Upper lobe of left lung (tissue), 6 donors: Measurements from ENCODE around the gene CDR2L. TPM values are rescaled to one million over a fixed set of nuclear protein-coding genes. Genes with fewer than 3 reads are reported as not detected.
"Not testable (repeated sequence)": the region's sequence is repeated elsewhere in the genome, so short reads cannot be mapped to it uniquely, and the experiment has no call there.

Experiments
- ATAC-seq, 2 donors: fragments of 200-7000 bp; cut with Tn5 transposase; one replicate each; pipeline ENCODE4 v1.9.1; 2022; ENCODE audit warnings: mild to moderate bottlenecking in 2 of 2, moderate library complexity in 2 of 2; ENCODE audit not compliant: low FRiP score in 2 of 2
- DNase-seq, 2 donors: peaks; one replicate each; pipeline ENCODE4 v3.0.0-alpha.2; 2019 to 2020
- H3K27ac ChIP-seq, 4 donors: fragments of 200-600 bp; sonication (generic); one replicate each; pipeline ENCODE4 v1.5.1; 2016 to 2019
- H3K27me3 ChIP-seq, 4 donors: fragments of 200-600 bp; sonication (generic); one replicate each; pipeline ENCODE4 v1.5.1; 2017 to 2019
- H3K36me3 ChIP-seq, 4 donors: fragments of 200-600 bp; sonication (generic); one replicate each; pipeline ENCODE4 v1.5.1; 2016 to 2019
- H3K4me1 ChIP-seq, 4 donors: fragments of 200-600 bp; sonication (generic); one replicate each; pipeline ENCODE4 v1.5.1; 2018 to 2019
- H3K4me3 ChIP-seq, 4 donors: fragments of 200-600 bp; sonication (generic); one replicate each; pipeline ENCODE4 v1.5.1; 2017 to 2019; ENCODE audit warnings: mild to moderate bottlenecking in 2 of 4, moderate library complexity in 1 of 4
- H3K9me3 ChIP-seq, 4 donors: fragments of 200-600 bp; sonication (generic); one replicate each; pipeline ENCODE4 v1.5.1; 2018 to 2019
- CTCF ChIP-seq, 6 experiments: fragments of 450-650 bp in 4 of 6; fragments of 200-600 bp in 2 of 6; sonication (generic) in 2 of 6; IDR thresholded peaks; one replicate each; pipeline ENCODE4 v1.5.1; 2016 to 2019; ENCODE audit warnings: antibody characterized with exemption in 6 of 6
- EP300 ChIP-seq, 4 donors: sonication (generic); formaldehyde crosslinking; IDR thresholded peaks; one replicate each; pipeline ENCODE4 v1.5.1; 2017; ENCODE audit warnings: antibody characterized with exemption in 4 of 4, control low read depth in 2 of 4
- POLR2A ChIP-seq, 4 donors: fragments of 450-650 bp; IDR thresholded peaks; one replicate each; pipeline ENCODE4 v1.5.1; 2016 to 2017; ENCODE audit warnings: antibody characterized with exemption in 4 of 4, mild to moderate bottlenecking in 2 of 4
- POLR2AphosphoS5 ChIP-seq, 2 donors: sonication (generic); formaldehyde crosslinking; IDR thresholded peaks; one replicate each; pipeline ENCODE4 v1.5.1; 2017; ENCODE audit warnings: antibody characterized with exemption in 2 of 2
- WGBS, 2 donors: methylation state at CpG; one replicate each; pipeline ENCODE4 v1.1.5; 2017 to 2018; 5-methylcytosine and 5-hydroxymethylcytosine counted together
- total RNA-seq, 6 donors: library from RNA; depleted of rRNA in 4 of 6; stranded (reverse); fragments of >200 nt in 4 of 6; gene quantifications; one replicate each; pipeline versions ENCODE4 v1.1.0 to v1.2.1, GENCODE V29; 2016 to 2021
- donor health status: DM: no; HTN: no; CAD: no; lungs with moderate emphysema.
- donor health status: DM: no; HTN: yes; CAD: no; lungs with severe emphysema.

The CDR2L gene
- total RNA-seq, 6 donors from 2014 or later = 15.6 to 48.8 (median 24.7) TPM

GRCh38 chr17:75024686-75025397 lies 37.4 kb downstream of the CDR2L start:
- H3K36me3 ChIP-seq = peaks cover 10 to 28% (median 24%) of the 10 kb centered on the region in 4 donors
- H3K9me3 ChIP-seq = no peaks in the 10 kb centered on the region
- H3K4me3 ChIP-seq = no peak overlapping the region
- H3K27ac ChIP-seq = no peak overlapping the region
- H3K4me1 ChIP-seq = peaks cover 0 to 7% (median 0%) of the 10 kb centered on the region in 4 donors
- no peaks in the 10 kb centered on the region for H3K27me3 ChIP-seq
- WGBS, 2 donors = 66 to 74% methylated on average over 10 of the region's 10 CpGs
- no peak for DNase-seq
- TF ChIP-seq CTCF (IDR thresholded peaks at IDR 0.05) = no peak
- no peak for TF ChIP-seq POLR2AphosphoS5 (IDR thresholded peaks at IDR 0.05)
- no peak for TF ChIP-seq POLR2A (IDR thresholded peaks at IDR 0.05)
- no peak for TF ChIP-seq EP300 (IDR thresholded peaks at IDR 0.05)
- ATAC-seq = no peak

- not testable (repeated sequence) for H3K9me3 ChIP-seq, H3K4me1 ChIP-seq, ATAC-seq, H3K27me3 ChIP-seq, H3K27ac ChIP-seq, DNase-seq, H3K4me3 ChIP-seq
- 62 to 72% methylated on average over 6 to 9 of the region's 9 CpGs for WGBS, 2 donors
- H3K36me3 ChIP-seq = peaks cover 10 to 25% (median 22%) of the 10 kb centered on the region in 4 donors
Observed at GRCh38 chr17:75025398-75025734, 37.9 kb downstream of the CDR2L start.

- DNase-seq = peak in 1 of 2 donors; percentile 40
- whole genome bisulfite sequencing, 2 donors = 52% methylated on average over 2 of the region's 2 CpGs
- peaks cover 0 to 13% (median 9%) of the 10 kb centered on the region in 4 donors for H3K36me3 ChIP-seq
- not testable (repeated sequence) for ATAC-seq, H3K27ac ChIP-seq, H3K9me3 ChIP-seq, H3K4me3 ChIP-seq, H3K4me1 ChIP-seq, H3K27me3 ChIP-seq
Observed at GRCh38 chr17:75026650-75027049, 39.2 kb downstream of the CDR2L start.

GRCh38 chr17:75030161-75030560 lies 42.7 kb downstream of the CDR2L start:
- ATAC-seq (no peak), DNase-seq (no peak)
- Histone ChIP-seq H3K9me3 (no peaks in the 10 kb centered on the region), H3K4me3 (no peak overlapping the region), H3K4me1 (peaks cover 21 to 33% (median 25%) of the 10 kb centered on the region in 4 donors), H3K27ac (no peak overlapping the region), H3K36me3 (no peaks in the 10 kb centered on the region), H3K27me3 (no peaks in the 10 kb centered on the region)
- 87 to 100% methylated on average over 8 of the region's 8 CpGs for WGBS, 2 donors
- no peak for TF ChIP-seq POLR2A (IDR thresholded peaks at IDR 0.05)
- TF ChIP-seq CTCF (IDR thresholded peaks at IDR 0.05) = no peak
- no peak for TF ChIP-seq EP300 (IDR thresholded peaks at IDR 0.05)
- TF ChIP-seq POLR2AphosphoS5 (IDR thresholded peaks at IDR 0.05) = no peak

GRCh38 chr17:75031972-75032719 lies 44.7 kb downstream of the CDR2L start:
- peak in 1 of 2 donors; percentile 62 for DNase-seq
- WGBS, 2 donors = 11 to 21% methylated on average over 10 of the region's 10 CpGs
- peak; percentile 51 for ATAC-seq
- Histone ChIP-seq H3K4me3 (peak overlapping the region; percentile 20 to 75 (median 64)), H3K27me3 (no peaks in the 10 kb centered on the region), H3K27ac (peak overlapping the region; percentile 16 to 51 (median 29)), H3K4me1 (peaks cover 36 to 47% (median 40%) of the 10 kb centered on the region in 4 donors), H3K9me3 (no peaks in the 10 kb centered on the region), H3K36me3 (no peaks in the 10 kb centered on the region)
- TF ChIP-seq EP300 (IDR thresholded peaks at IDR 0.05) (no peak), CTCF (IDR thresholded peaks at IDR 0.05) (no peak), POLR2A (IDR thresholded peaks at IDR 0.05) (no peak), POLR2AphosphoS5 (IDR thresholded peaks at IDR 0.05) (no peak)
